Activated T-helper 1 cell treated with Interleukin-2 at 50 U/mL for 16 hours (primary cell): ENCODE data around the gene AEN.

Experiments
- DNase-seq: peaks from one replicate; pipeline ENCODE4 v3.0.0-alpha.2; 2020; ENCODE audit warnings: low read depth

Gene AEN

GRCh38 chr15:88664151-88664778 lies 43.1 kb downstream of the AEN start:
- DNase-seq: no peak

GRCh38 chr15:88674661-88675060 lies 53.5 kb downstream of the AEN start:
- DNase-seq: no peak

- no peak for DNase-seq
Measured at GRCh38 chr15:88678755-88679154, 57.6 kb downstream of the AEN start.

GRCh38 chr15:88680241-88681001 lies 59.3 kb downstream of the AEN start:
- DNase-seq: no peak

- DNase-seq: no peak
Measured at GRCh38 chr15:88681610-88682221, 60.6 kb downstream of the AEN start.
